A673 (cell line): ENCODE data around the gene ARHGAP26.

ENCODE experiments used
- CTCF ChIP-seq: fragments of 300-800, 200-600 bp; sonication (generic); conservative IDR thresholded peaks from 2 replicates; pipeline ENCODE4 v1.5.1; 2017; ENCODE audit warnings: low read depth, mild to moderate bottlenecking, antibody characterized with exemption, low read length, moderate library complexity, mixed read lengths
- EZH2 ChIP-seq: fragments of 200-600 bp; sonication (generic); IDR thresholded peaks from 2 replicates; pipeline ENCODE4 v1.6.1; 2017; ENCODE audit warnings: borderline replicate concordance, low read depth, mild to moderate bottlenecking, mixed read lengths, antibody characterized with exemption, low read length; ENCODE audit not compliant: poor library complexity, severe bottlenecking

- TF ChIP-seq CTCF (no peak), EZH2 (no peak)
These were observed 59.6 kb downstream of the ARHGAP26 start for GRCh38 chr5:142829801-142830220.
